K562 (cell line): Measurements from ENCODE around the gene XCL2.

ENCODE experiments used
- HNRNPH1 ChIP-seq: fragments of 200-400 bp; formaldehyde crosslinking; optimal IDR thresholded peaks from 2 replicates; pipeline ENCODE3; 2017; ENCODE audit warnings: low read depth, mild to moderate bottlenecking, low read length, moderate library complexity
- ZNF778 ChIP-seq: fragments of 450-650 bp; formaldehyde crosslinking; IDR thresholded peaks from 2 replicates; pipeline ENCODE4 v1.4.0; 2020; ENCODE audit warnings: mild to moderate bottlenecking, moderate library complexity
- TF ChIP-seq, protein P1 (sequence below): IDR thresholded peaks from 3 replicates; pipeline ENCODE4 v1.6.1; 2011; ENCODE audit warnings: borderline replicate concordance, mild to moderate bottlenecking, moderate library complexity; ENCODE audit not compliant: insufficient read length; ENCODE audit errors: extremely low read depth

DNA sequence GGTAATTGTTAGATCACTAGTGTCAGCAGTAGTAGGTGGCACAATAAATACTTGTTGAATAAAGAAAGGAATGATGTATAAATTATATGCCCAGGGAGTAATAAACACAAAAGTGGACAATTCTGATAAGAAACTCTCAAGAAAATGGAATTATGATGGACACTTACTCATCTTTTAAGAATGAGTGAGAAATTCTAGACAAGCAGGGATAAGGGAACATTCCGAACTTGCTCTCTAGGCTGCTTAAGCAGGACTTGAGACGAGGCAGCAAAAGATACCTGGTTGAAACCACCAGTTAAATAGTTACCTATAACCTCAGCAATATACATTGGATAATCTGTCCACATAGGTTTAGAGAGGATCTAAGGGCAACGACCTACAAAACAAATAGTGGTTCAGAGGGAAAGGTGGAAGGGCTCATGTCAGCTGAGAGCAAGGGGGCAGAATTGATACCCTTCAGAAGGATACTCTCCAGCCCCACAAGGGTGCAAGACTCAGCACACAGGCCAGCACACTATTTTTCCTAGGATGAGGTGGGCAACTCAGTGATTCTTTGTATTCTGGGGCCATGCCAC lies 46.3 kb downstream of the XCL2 start:
- TF ChIP-seq, protein P1, sequence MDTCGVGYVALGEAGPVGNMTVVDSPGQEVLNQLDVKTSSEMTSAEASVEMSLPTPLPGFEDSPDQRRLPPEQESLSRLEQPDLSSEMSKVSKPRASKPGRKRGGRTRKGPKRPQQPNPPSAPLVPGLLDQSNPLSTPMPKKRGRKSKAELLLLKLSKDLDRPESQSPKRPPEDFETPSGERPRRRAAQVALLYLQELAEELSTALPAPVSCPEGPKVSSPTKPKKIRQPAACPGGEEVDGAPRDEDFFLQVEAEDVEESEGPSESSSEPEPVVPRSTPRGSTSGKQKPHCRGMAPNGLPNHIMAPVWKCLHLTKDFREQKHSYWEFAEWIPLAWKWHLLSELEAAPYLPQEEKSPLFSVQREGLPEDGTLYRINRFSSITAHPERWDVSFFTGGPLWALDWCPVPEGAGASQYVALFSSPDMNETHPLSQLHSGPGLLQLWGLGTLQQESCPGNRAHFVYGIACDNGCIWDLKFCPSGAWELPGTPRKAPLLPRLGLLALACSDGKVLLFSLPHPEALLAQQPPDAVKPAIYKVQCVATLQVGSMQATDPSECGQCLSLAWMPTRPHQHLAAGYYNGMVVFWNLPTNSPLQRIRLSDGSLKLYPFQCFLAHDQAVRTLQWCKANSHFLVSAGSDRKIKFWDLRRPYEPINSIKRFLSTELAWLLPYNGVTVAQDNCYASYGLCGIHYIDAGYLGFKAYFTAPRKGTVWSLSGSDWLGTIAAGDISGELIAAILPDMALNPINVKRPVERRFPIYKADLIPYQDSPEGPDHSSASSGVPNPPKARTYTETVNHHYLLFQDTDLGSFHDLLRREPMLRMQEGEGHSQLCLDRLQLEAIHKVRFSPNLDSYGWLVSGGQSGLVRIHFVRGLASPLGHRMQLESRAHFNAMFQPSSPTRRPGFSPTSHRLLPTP, result no peak
- TF ChIP-seq ZNF778 (no peak), HNRNPH1 (no peak)
